ENCODE results near the gene SCN2A.

- TF ChIP-seq CTCF (conservative IDR thresholded peaks at IDR 0.05), result no peak
- TF ChIP-seq EZH2 (IDR thresholded peaks at IDR 0.05; ENCODE audit: low read depth), result no peak
Measured at GRCh38 chr2:165417009-165417408, 177.8 kb downstream of the SCN2A start.
